ENCODE measurements around the gene CSNK1G2. TPM values are rescaled to one million over a fixed set of nuclear protein-coding genes. Genes with fewer than 3 reads are reported as not detected.

CSNK1G2 gene
- total and polyA plus RNA-seq, 2 of the 13 experiments (the other 11 are each of a cell fraction or from before 2014, with no cell fraction given) = 53.8 to 72.5 TPM

DNA sequence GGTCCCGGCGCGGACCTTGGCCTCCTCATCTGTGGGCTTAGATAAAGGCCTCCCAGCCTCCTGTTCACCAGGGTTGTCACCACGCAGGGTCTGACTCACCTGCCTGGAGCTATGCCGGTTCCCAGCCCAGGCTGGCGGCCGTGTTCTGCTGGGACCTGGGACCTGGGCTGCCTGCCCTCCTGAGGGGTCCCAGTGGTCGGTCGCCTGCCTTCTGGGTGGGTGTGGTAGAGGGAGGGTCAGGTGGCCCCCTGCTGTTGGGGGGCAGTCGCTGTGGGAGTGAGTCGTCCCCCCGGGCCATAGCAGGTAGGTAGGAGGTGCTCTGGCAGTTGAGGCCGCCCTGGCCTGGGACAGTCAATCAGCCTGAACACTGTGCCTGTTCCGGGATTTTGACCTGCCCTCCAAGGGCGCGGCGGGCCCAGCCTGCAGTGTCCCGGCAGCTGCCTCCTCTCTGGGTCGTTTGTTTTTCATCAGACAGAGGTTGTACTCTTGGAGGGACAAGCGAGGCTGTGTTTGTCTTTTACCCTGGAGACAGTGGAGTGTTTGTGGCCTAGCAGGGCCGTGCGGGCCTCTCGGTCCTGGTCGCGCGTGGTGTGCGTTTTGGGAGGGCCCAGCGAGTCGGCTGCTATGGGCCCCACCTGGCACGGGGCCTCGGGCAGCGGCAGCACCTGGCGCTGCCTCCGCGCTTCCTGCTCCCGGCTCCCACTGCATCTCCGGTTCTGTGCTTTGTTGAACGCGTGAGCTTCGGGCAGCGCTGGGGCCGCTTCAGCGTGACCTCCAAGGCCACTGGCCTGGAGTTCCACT, 33.2 kb upstream of the CSNK1G2 start (continued):
- TF ChIP-seq ZNF580 (CRISPR knock-in tag; IDR thresholded peaks at IDR 0.05; ENCODE audit: borderline replicate concordance, low read depth) (peak; percentile 30; the same call in 1 of the 2 replicates), NR2F6 (IDR thresholded peaks at IDR 0.05) (no peak), NR2F6 (CRISPR knock-in tag; IDR thresholded peaks at IDR 0.05) (no peak), KAT2B (IDR thresholded peaks at IDR 0.05; ENCODE audit: borderline replicate concordance, low read depth, low read length) (no peak), SRF (IDR thresholded peaks at IDR 0.05; ENCODE audit: low read depth, low read length) (no peak), NCOA1 (CRISPR knock-in tag; IDR thresholded peaks at IDR 0.05) (peak; percentile 73; the same call in 1 of the 2 replicates), ELK4 (CRISPR knock-in tag; IDR thresholded peaks at IDR 0.05; ENCODE audit: borderline replicate concordance) (no peak), U2AF2 (IDR thresholded peaks at IDR 0.05; ENCODE audit: low read depth, low read length) (no peak), ZNF605 (CRISPR knock-in tag; IDR thresholded peaks at IDR 0.05) (no peak), ZNF205 (CRISPR knock-in tag; IDR thresholded peaks at IDR 0.05) (0 out of 2 replicates have a peak, but pooled peaks have one; percentile 11), ZFP36L1 (CRISPR knock-in tag; IDR thresholded peaks at IDR 0.05) (no peak), ZNF615 (CRISPR knock-in tag; IDR thresholded peaks at IDR 0.05; ENCODE audit: borderline replicate concordance) (no peak), ZFP36L2 (CRISPR knock-in tag; IDR thresholded peaks at IDR 0.05) (no peak), FOXK1 (CRISPR knock-in tag; IDR thresholded peaks at IDR 0.05; ENCODE audit: borderline replicate concordance, low read depth) (no peak), MBD4 (IDR thresholded peaks at IDR 0.05; ENCODE audit: borderline replicate concordance, low read length) (no peak), HBP1 (CRISPR knock-in tag; IDR thresholded peaks at IDR 0.05; ENCODE audit: low read depth) (no peak), EP300 (IDR thresholded peaks at IDR 0.05; ENCODE audit: low read depth in 2 of 2, low read length in 2 of 2) (no peak), EP300 (CRISPR knock-in tag; IDR thresholded peaks at IDR 0.05; ENCODE audit: borderline replicate concordance) (no peak), ZEB1 (IDR thresholded peaks at IDR 0.05; ENCODE audit: insufficient replicate concordance, low read depth) (peak; percentile 6), MNT (IDR thresholded peaks at IDR 0.05) (no peak), ZNF781 (CRISPR knock-in tag; IDR thresholded peaks at IDR 0.05; ENCODE audit: borderline replicate concordance, not compliant biosample characterization) (no peak), SAP130 (CRISPR knock-in tag; IDR thresholded peaks at IDR 0.05; ENCODE audit: low read depth) (peak; percentile 68), HNF4G (IDR thresholded peaks at IDR 0.05; ENCODE audit: borderline replicate concordance, low read depth, low read length) (no peak), HNF4G (CRISPR knock-in tag; IDR thresholded peaks at IDR 0.05; ENCODE audit: borderline replicate concordance, low read depth) (peak; percentile 19; the same call in 1 of the 2 replicates), ZFP41 (CRISPR knock-in tag; IDR thresholded peaks at IDR 0.05; ENCODE audit: borderline replicate concordance) (no peak)
- TF ChIP-seq, protein P1, sequence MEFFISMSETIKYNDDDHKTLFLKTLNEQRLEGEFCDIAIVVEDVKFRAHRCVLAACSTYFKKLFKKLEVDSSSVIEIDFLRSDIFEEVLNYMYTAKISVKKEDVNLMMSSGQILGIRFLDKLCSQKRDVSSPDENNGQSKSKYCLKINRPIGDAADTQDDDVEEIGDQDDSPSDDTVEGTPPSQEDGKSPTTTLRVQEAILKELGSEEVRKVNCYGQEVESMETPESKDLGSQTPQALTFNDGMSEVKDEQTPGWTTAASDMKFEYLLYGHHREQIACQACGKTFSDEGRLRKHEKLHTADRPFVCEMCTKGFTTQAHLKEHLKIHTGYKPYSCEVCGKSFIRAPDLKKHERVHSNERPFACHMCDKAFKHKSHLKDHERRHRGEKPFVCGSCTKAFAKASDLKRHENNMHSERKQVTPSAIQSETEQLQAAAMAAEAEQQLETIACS (CRISPR knock-in tag; IDR thresholded peaks at IDR 0.05) = no peak; the same call in 1 of the 2 replicates
